EH (cell line): ENCODE results near the gene ATG4C.
"Not testable (repeated sequence)": the region's sequence is repeated elsewhere in the genome, so short reads cannot be mapped to it uniquely, and the experiment has no call there.

Experiments
- DNase-seq: peaks from one replicate; pipeline ENCODE4 v3.0.0-alpha.2; 2015; ENCODE audit warnings: low read depth

Gene ATG4C, protein sequence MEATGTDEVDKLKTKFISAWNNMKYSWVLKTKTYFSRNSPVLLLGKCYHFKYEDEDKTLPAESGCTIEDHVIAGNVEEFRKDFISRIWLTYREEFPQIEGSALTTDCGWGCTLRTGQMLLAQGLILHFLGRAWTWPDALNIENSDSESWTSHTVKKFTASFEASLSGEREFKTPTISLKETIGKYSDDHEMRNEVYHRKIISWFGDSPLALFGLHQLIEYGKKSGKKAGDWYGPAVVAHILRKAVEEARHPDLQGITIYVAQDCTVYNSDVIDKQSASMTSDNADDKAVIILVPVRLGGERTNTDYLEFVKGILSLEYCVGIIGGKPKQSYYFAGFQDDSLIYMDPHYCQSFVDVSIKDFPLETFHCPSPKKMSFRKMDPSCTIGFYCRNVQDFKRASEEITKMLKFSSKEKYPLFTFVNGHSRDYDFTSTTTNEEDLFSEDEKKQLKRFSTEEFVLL

GRCh38 chr1:62783736-62784508, at the start of gene ATG4C:
TSS of gene ATG4C (plus strand) at chr1:62784132. CDS start at chr1:62803787, 19,655 bp downstream.
- peak; percentile 96 for DNase-seq

GRCh38 chr1:62735491-62736171, 48.3 kb upstream of the ATG4C start:
- peak; percentile 86 for DNase-seq

DNA sequence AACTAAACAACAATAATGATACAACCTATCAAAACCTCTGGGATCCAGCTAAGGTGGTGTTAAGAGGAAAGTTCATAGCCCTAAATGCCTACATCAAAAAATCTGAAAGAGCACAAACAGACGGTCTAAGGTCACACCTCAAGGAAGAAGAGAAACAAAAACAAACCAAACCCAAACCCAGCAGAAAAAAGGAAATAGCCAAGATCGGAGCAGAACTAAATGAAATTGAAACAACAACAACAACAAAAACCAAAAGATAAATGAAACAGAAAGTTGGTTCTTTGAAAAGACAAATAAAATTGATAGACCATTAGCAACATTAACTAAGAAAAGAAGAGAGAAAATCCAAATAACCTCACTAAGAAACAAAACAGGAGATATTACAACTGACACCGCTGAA, 43.2 kb upstream of the ATG4C start:
- DNase-seq: not testable (repeated sequence)

- DNase-seq: no peak
Observed at GRCh38 chr1:62744611-62745577, 39.0 kb upstream of the ATG4C start.

DNA sequence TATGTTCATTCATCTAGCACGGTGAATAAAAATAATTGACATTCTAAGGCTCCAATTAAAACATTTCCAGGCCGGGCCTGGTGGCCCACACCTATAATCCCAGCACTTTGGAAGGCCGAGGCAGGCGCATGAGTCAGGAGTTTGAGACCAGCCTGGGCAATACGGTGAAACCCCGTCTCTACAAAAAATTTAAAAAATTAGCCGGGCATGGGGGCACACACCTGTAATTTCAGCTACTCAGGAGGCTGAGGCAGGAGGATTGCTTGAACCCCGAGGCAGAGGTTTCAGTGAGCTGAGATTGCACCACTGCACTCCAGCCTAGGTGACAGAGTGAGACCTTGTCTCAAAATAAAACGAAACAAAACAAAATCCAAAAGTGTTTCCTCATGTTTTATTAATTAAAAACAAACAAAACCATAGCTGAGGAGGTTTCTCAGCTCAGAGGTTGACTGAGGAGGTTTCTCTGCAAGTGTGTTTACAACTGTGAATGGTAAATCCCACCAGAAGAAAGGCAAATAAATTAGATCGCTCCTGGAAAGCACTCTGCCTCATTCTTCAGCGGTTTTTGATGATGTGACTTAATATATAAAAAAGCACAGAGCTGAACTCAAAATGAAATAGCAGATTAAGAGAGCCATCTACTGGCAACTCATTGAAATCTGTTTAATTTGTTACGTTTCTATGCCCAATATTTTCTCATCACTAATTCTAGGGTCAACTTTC, 37.7 kb upstream of the ATG4C start:
- peak; percentile 69 for DNase-seq

DNA sequence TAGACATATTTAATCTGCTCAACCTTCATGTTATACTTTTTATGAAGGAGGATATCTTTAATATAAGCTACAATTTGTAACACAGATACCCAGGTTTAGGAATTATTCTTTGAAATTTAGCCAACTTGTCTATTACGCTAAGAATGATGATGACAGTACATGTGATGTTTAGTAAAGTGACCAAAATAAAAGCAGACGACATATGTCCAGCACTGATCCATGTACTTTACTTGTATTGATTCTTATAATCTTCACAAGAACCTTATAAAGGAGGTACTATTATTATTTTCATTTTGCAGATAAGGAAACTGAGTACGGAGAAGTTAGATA, 37.2 kb upstream of the ATG4C start:
- DNase-seq: no peak

DNA sequence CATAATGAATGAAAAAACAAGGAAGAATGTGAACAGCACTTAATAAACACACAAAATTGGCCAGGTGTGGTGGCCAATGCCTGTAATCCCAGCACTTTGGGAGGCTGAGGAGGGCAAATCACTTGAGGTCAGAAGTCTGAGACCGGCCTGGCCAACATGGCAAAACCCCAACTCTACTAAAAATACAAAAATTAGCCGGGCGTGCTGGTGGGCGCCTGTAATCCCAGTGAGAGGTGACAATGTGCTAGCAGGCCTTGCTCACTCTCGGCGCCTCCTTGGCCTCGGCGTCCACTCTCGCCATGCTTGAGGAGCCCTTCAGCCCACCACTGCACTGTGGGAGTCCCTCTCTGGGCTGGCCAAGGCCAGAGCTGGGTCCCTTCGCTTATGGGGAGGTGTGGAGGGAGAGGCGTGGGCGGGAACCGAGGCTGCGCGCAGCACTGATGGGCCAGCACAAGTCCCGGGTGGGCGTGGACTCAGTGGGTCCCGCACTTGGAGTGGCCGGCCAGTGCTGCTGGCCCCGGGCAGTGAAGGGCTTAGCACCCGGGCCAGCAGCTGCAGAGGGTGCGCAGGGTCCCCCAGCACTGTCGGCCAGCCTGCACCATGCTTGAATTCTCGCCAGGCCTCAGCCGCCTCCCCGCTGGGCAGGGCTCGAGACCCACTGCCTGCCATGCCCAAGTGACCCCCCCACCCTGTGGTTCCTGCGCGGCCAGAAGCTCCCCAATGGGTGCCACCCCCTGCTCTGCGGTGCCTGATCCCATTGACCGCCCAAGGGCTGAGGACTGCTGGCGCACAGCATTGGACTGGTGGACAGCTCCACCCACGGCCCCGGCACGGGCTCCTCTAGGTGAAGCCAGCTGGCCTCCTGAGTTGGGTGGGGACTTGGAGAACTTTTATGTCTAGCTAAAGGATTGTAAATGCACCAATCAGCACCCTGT, 30.6 kb upstream of the ATG4C start:
- DNase-seq: no peak

DNA sequence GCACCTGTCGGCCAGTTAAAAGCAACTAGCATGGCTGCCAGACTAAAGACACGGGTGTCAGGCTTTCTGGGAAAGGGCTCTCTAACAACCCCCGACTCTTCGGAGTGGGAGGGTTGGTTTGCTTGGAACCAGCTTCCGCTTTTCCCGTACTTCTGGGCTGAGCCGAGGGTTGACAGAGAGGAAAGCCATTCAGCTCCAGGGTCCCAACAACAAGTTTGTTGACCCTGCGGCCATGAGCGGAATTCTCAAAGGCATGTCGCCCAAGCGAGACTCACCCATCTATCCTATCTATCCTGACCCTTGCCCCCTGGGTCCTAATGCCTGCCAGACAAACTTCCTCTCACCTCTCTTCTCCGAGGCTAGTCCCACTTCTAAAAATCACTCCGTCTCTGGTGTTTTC, 29.0 kb upstream of the ATG4C start:
- not testable (repeated sequence) for DNase-seq

- not testable (repeated sequence) for DNase-seq
Observed at GRCh38 chr1:62756255-62756884, 27.6 kb upstream of the ATG4C start.

DNA sequence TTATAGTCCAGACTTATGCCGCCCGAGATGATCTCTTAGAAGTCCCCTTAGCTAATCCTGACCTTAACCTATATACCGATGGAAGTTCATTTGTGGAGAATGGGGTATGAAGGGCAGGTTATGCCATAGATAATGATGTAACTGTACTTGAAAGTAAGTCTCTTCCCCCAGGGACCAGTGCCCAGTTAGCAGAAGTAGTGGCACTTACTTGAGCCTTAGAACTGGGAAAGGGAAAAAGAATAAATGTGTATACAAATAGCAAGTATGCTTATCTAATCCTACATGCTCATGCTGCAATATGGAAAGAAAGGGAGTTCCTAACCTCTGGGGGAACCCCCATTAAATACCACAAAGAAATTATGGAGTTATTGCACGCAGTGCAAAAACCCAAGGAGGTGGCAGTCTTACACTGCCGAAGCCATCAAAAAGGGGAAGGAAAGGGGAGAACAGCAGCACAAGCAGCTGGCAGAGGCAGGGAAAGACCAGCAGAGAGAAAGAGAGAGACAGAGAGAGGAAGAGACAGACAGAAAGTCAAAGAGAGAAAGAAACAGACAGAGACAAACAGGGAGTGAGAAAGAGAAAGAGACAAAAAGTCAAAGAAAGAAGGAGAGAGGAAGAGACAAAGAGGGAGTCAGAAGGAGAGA, 24.6 kb upstream of the ATG4C start:
- DNase-seq: not testable (repeated sequence)

- DNase-seq: not testable (repeated sequence)
Observed at GRCh38 chr1:62760021-62760782, 23.7 kb upstream of the ATG4C start.

DNA sequence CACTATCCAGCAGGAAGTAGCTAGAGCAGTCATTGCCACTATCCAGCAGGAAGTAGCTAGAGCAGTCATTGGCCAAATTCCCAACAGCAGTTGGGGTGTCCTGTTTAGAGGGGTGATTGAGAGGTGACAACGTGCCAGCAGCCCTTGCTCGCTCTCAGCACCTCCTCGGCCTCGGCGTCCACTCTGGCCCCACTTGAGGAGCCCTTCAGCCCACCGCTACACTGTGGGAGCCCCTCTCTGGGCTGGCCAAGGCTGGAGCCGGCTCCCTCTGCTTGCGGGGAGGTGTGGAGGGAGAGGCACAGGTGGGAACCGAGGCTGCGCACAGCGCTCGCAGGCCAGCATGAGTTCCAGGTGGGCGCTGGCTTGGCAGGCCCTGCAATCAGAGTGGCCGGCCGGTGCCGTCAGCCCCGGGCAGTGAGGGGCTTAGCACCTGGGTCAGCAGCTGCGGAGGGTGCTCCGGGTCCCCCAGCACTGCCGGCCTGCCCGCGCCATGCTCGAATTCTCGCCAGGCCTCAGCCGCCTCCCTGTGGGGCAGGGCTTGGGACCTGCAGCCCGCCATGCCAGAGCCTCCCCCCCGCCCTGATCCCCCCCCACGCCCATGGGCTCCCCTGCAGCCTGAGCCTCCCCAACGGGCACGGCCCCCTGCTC, 22.6 kb upstream of the ATG4C start:
- DNase-seq: not testable (repeated sequence)

- DNase-seq: not testable (repeated sequence)
Observed at GRCh38 chr1:62762027-62762426, 21.9 kb upstream of the ATG4C start.

- no peak for DNase-seq
Observed at GRCh38 chr1:62765981-62766380, 18.0 kb upstream of the ATG4C start.

- not testable (repeated sequence) for DNase-seq
Observed at GRCh38 chr1:62768551-62768950, 15.4 kb upstream of the ATG4C start.

DNA sequence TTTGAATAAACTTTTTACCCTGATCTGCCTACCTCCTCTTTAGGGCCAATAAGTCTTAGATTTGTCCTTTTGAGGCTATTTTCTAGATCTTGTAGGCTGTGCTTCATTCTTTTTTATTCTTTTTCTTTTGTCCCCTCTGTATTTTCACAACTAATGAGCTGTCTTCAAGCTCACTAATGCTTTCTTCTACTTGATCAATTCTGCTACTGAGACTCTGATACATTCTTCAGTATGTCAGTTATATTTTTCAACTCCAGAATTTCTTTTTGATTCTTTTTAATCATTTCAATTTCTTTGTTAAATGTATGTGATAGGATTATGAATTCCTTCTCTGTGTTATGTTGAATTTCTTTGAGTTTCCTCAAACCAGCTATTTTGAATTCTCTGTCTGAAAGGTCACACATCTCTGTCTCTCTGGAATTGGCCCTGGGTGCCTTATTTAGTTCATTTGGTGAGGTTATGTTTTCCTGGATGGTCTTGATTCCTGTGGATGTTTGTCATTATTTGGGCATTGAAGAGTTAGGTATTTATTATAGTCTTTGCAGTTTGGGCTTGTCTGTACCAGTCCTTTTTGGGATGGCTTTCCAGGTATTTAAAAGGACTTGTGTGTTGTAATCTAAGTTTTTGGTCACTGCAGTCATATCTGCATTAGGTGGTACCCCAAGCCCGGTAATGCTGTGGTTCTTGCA, 11.2 kb upstream of the ATG4C start:
- no peak for DNase-seq

DNA sequence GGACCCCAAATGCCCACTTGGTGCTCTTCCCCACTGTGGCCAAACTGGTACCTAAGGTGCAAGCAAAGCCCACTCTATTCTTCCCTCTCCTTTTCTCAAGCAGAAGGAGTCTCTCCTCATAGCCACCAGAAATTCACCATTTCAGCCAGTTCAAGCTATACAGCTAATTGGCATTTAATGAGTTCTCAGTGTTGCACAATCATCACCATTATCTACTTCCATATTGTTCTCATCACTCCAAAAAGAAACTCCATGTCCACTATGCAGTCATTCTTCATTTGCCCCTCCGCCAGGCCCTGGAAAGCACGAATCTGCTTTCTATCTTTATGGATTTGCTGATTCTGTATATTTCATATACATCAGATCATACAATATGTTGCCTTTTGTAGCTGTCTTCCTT, 9.9 kb upstream of the ATG4C start:
- DNase-seq: no peak
